ENCODE data around the gene CCDC174.

DNA sequence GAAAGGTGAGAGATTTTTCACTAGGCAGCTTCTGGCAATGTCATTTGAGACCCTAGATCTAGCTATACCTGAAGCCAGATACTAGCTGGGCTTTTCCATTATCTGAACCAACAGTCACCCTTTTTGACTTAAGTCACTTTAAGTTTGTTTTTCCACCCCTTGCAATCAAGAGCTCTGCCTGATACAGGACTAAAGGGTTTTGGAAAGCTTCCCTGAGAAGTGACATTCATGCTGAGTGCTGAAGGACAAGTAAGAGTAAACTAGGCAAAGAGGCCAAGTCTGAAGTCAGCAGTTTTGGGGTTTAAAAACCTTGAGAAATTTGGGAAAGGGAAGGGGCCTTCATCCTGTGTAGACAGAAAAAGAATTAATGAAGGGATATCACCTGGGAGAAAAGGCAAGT lies 27.1 kb upstream of the CCDC174 start:
- TF ChIP-seq, protein P1, sequence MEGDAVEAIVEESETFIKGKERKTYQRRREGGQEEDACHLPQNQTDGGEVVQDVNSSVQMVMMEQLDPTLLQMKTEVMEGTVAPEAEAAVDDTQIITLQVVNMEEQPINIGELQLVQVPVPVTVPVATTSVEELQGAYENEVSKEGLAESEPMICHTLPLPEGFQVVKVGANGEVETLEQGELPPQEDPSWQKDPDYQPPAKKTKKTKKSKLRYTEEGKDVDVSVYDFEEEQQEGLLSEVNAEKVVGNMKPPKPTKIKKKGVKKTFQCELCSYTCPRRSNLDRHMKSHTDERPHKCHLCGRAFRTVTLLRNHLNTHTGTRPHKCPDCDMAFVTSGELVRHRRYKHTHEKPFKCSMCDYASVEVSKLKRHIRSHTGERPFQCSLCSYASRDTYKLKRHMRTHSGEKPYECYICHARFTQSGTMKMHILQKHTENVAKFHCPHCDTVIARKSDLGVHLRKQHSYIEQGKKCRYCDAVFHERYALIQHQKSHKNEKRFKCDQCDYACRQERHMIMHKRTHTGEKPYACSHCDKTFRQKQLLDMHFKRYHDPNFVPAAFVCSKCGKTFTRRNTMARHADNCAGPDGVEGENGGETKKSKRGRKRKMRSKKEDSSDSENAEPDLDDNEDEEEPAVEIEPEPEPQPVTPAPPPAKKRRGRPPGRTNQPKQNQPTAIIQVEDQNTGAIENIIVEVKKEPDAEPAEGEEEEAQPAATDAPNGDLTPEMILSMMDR (IDR thresholded peaks at IDR 0.05), result no peak
- TF ChIP-seq POLR2A (IDR thresholded peaks at IDR 0.05), result no peak

All from heart left ventricle (tissue), 13 donors.